SU-DHL-6 (cell line): ENCODE results near the gene OR4D10.

Experiments
- CTCF ChIP-seq: fragments of 200-600 bp; sonication (generic); IDR thresholded peaks from one replicate; pipeline ENCODE4 v1.5.1; 2017; ENCODE audit warnings: antibody characterized with exemption, mild to moderate bottlenecking, low read length, moderate library complexity; ENCODE audit not compliant: insufficient read depth, poor library complexity, severe bottlenecking
- EZH2phosphoT487 ChIP-seq: fragments of 200-600 bp; sonication (generic), shearing (Covaris generic); conservative IDR thresholded peaks from 2 replicates; pipeline ENCODE4 v1.6.1; 2018; ENCODE audit warnings: mild to moderate bottlenecking, antibody characterized with exemption, low read length, moderate library complexity, mixed read lengths

GRCh38 chr11:59425131-59425530 lies 48.0 kb upstream of the OR4D10 start:
- TF ChIP-seq EZH2phosphoT487, result no peak
- TF ChIP-seq CTCF, result no peak
